H1 (cell line): Measurements from ENCODE around the gene ANKLE1.

ENCODE experiments used
- POLR2A ChIP-seq, 2 experiments: IDR thresholded peaks; 1 replicate in 1 of 2; 2 replicates in 1 of 2; pipeline ENCODE4 v1.6.1; 2011; ENCODE audit warnings: low read depth in 2 of 2, low read length in 2 of 2, mild to moderate bottlenecking in 2 of 2; ENCODE audit errors: control extremely low read depth in 1 of 2
- POLR2AphosphoS5 ChIP-seq: IDR thresholded peaks from 2 replicates; pipeline ENCODE4 v1.6.1; 2011; ENCODE audit warnings: low read depth, low read length
- TF ChIP-seq, protein P1 (sequence below): IDR thresholded peaks from 2 replicates; pipeline ENCODE4 v1.6.1; 2011; ENCODE audit warnings: low read depth, mild to moderate bottlenecking, low read length; ENCODE audit not compliant: insufficient read depth
- TF ChIP-seq, protein P2 (sequence below), 3 experiments: IDR thresholded peaks; 1 replicate in 2 of 3; 2 replicates in 1 of 3; pipeline versions ENCODE4 v1.5.1 to v1.6.1; 2011; ENCODE audit warnings: low read length in 3 of 3, mild to moderate bottlenecking in 3 of 3, inconsistent platforms in 2 of 3, low read depth in 1 of 3, moderate library complexity in 1 of 3; ENCODE audit not compliant: insufficient read depth in 1 of 3; ENCODE audit errors: control extremely low read depth in 1 of 3

DNA sequence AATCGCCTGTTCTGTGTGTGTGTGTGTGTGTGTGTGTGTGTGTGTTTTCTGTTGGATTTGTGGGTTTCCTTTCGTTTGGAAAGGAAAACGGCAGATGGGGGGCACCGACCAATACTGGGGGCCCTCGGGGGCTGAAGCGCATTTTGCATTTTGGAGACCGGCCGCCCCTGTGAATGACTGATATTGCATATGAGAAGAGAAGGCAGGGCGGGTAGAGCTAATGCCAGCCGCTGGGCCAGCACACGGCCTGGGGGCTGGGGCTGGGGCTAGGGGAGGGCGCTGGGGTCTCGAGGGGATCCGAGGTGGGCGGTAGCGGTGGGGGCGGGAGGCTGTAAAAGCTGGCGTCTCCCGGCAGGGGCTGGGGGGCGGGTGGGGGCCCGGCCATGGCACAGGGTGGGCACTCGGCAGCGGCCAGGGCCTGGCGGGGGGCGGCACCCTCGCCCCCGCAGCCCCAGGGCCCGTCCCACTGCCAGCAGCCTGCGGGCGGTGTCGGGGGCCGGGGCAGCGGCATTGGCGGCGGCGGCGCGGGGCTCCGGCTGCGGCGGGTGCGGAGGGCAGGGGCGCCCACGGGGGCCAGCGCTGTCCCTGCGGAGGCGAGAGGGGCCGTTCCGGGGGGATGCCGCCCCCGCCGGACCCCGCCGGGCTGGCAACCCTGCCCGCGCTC lies 41.7 kb downstream of the ANKLE1 start:
- TF ChIP-seq, protein P1, sequence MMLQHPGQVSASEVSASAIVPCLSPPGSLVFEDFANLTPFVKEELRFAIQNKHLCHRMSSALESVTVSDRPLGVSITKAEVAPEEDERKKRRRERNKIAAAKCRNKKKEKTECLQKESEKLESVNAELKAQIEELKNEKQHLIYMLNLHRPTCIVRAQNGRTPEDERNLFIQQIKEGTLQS = no peak
- TF ChIP-seq POLR2AphosphoS5 (no peak), POLR2A (IDR thresholded peaks at IDR 0.05; ENCODE audit: control extremely low read depth in 1 of 2, low read depth in 2 of 2, low read length in 2 of 2) (no peak)
- TF ChIP-seq, protein P2, sequence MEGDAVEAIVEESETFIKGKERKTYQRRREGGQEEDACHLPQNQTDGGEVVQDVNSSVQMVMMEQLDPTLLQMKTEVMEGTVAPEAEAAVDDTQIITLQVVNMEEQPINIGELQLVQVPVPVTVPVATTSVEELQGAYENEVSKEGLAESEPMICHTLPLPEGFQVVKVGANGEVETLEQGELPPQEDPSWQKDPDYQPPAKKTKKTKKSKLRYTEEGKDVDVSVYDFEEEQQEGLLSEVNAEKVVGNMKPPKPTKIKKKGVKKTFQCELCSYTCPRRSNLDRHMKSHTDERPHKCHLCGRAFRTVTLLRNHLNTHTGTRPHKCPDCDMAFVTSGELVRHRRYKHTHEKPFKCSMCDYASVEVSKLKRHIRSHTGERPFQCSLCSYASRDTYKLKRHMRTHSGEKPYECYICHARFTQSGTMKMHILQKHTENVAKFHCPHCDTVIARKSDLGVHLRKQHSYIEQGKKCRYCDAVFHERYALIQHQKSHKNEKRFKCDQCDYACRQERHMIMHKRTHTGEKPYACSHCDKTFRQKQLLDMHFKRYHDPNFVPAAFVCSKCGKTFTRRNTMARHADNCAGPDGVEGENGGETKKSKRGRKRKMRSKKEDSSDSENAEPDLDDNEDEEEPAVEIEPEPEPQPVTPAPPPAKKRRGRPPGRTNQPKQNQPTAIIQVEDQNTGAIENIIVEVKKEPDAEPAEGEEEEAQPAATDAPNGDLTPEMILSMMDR (IDR thresholded peaks at IDR 0.05; ENCODE audit: control extremely low read depth in 1 of 3, insufficient read depth in 1 of 3, low read depth in 1 of 3, low read length in 3 of 3) = no peak
